Measurements from ENCODE around the gene RAD9B. TPM values are rescaled to one million over a fixed set of nuclear protein-coding genes. Genes with fewer than 3 reads are reported as not detected.

RAD9B gene
- total RNA-seq, 2 experiments from 2014 or later, result 1.7 to 1.9 TPM

DNA sequence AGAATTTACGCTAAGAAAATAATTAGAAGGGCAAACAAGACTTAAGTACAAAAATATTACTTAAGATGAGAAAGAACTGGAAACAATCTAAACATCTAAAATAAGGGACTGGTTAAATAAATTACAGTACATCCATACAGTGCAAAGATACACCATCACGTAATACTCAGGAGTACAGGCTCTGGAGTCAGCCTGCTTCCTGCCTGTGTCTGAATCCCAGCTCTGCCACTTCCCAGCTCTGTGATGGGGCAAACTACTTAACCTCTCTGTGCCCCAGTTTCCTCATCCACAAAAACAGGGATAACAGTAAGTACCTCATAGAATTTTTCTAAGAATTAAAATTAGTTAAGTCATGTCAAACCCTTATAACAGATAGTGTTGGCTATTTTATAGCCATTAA lies 45.0 kb downstream of the RAD9B start:
- Mint-ChIP-seq H3K9me3 (no peaks in the 10 kb centered on the region), H3K27me3 (no peaks in the 10 kb centered on the region)
- POLR2A ChIA-PET, result no interaction called here

DNA sequence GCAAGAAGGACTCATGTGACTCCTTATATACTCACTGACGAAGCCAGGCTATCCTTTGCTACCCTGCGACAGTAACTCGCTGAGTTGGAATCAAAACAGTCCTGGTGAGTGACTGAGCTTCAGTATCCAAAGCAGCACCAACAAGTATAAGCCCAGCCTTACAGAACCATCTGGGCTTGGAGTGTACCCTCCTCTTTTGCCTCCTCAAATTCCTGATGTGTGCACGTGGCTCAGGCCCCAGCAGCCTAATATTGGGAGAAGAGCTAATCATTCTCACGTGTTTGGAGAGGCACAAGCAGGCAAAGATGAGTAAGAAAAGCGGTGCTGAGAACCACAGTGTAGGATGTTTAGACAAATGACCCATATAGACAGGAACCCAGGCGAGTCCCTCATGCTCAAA lies 46.5 kb downstream of the RAD9B start:
- intact Hi-C loops (cut with micrococcal nuclease), result no loop called here
- H3K4me1 Mint-ChIP-seq (ENCODE audit: low read depth), result peaks cover 49% of the 10 kb centered on the region
- no peak for TF ChIP-seq CTCF (IDR thresholded peaks at IDR 0.05)
- ChIA-PET CTCF (interaction anchor here (0.9 to 8.5 kb wide), 6 partner anchors 12 to 99 kb away, joined by 3 to 171 read pairs (median 4); partner anchors contain the start of gene ARPC3), POLR2A (interaction anchor here (0.9 to 1.5 kb wide), 3 partner anchors 30 to 53 kb away, joined by 4 to 5 read pairs (median 4); no protein-coding TSS in a partner anchor)
- DNase-seq (no peak), ATAC-seq (no peak)
- no peak overlapping the region for H3K4me3 Mint-ChIP-seq
- H3K36me3 Mint-ChIP-seq (ENCODE audit: low read depth), result peaks cover 36% of the 10 kb centered on the region
- H3K27me3 Mint-ChIP-seq, result no peaks in the 10 kb centered on the region
- peak overlapping the region; percentile 50 for H3K27ac Mint-ChIP-seq
- no peaks in the 10 kb centered on the region for H3K9me3 Mint-ChIP-seq

More for the DNA sequence above, 45.0 kb downstream of the RAD9B start:
- ATAC-seq (no peak), DNase-seq (no peak)
- Mint-ChIP-seq H3K36me3 (ENCODE audit: low read depth) (peaks cover 49% of the 10 kb centered on the region), H3K4me1 (ENCODE audit: low read depth) (peaks cover 58% of the 10 kb centered on the region), H3K27ac (no peak overlapping the region), H3K4me3 (no peak overlapping the region)
- CTCF ChIA-PET, result interaction anchor here (0.8 to 8.5 kb wide), 2 partner anchors 54 kb away, joined by 3 to 171 read pairs; no protein-coding TSS in a partner anchor
- no peak for TF ChIP-seq CTCF (IDR thresholded peaks at IDR 0.05)
- intact Hi-C loops (cut with micrococcal nuclease), result no loop called here

- H3K36me3 Mint-ChIP-seq (ENCODE audit: low read depth), result peaks cover 34% of the 10 kb centered on the region
- no peaks in the 10 kb centered on the region for H3K9me3 Mint-ChIP-seq
- intact Hi-C loops (cut with micrococcal nuclease), result loop anchor here (5.0 kb wide), 1 partner anchor 53 kb away; no protein-coding TSS in a partner anchor
- peaks cover 48% of the 10 kb centered on the region for H3K4me1 Mint-ChIP-seq (ENCODE audit: low read depth)
- ChIA-PET CTCF (interaction anchor here (1.0 to 8.5 kb wide), 4 partner anchors 13 to 100 kb away, joined by 3 to 171 read pairs (median 4); partner anchors contain the start of gene ARPC3), POLR2A (interaction anchor here (0.6 to 1.5 kb wide), 3 partner anchors 29 to 119 kb away, joined by 3 to 5 read pairs (median 4); no protein-coding TSS in a partner anchor)
- ATAC-seq, result no peak
- H3K4me3 Mint-ChIP-seq, result no peak overlapping the region
- H3K27ac Mint-ChIP-seq, result peak overlapping the region; percentile 47
- no peak for DNase-seq
- no peak for TF ChIP-seq CTCF (IDR thresholded peaks at IDR 0.05)
- H3K27me3 Mint-ChIP-seq, result no peaks in the 10 kb centered on the region
These were observed 47.6 kb downstream of the RAD9B start for GRCh38 chr12:110549716-110550115.

GRCh38 chr12:110550981-110551380 lies 48.9 kb downstream of the RAD9B start:
- Mint-ChIP-seq H3K27ac (no peak overlapping the region), H3K27me3 (no peaks in the 10 kb centered on the region), H3K4me1 (ENCODE audit: low read depth) (peaks cover 57% of the 10 kb centered on the region), H3K36me3 (ENCODE audit: low read depth) (peaks cover 22% of the 10 kb centered on the region), H3K4me3 (no peak overlapping the region), H3K9me3 (no peaks in the 10 kb centered on the region)
- ATAC-seq (no peak), DNase-seq (no peak)
- ChIA-PET CTCF (interaction anchor here (1.1 to 8.5 kb wide), 12 partner anchors 11 to 119 kb away, joined by 3 to 171 read pairs (median 10); no protein-coding TSS in a partner anchor), POLR2A (interaction anchor here (0.6 kb wide), 1 partner anchor 40 kb away, joined by 3 read pairs; no protein-coding TSS in a partner anchor)
- intact Hi-C loops (cut with micrococcal nuclease), result loop anchor here (5.0 kb wide), 1 partner anchor 51 kb away; no protein-coding TSS in a partner anchor
- no peak for TF ChIP-seq CTCF (IDR thresholded peaks at IDR 0.05)

Other genes with a start within 250 kb of the RAD9B start
- 100 to 1,000 TPM; 107 to 111 TPM for gene ATP2A2, start 221.1 kb upstream of the RAD9B start, total RNA-seq
- 10 to 100 TPM; 44.9 to 52.9 TPM for gene ANAPC7, start 98.6 kb upstream of the RAD9B start, total RNA-seq
- 100 to 1,000 TPM; 229 to 240 TPM for gene ARPC3, start 52.0 kb upstream of the RAD9B start, total RNA-seq
- 10 to 100 TPM; 69.1 TPM for gene GPN3, start 34.1 kb upstream of the RAD9B start, total RNA-seq
- 10 to 100 TPM; 77.1 to 77.3 TPM for gene FAM216A, start 33.5 kb upstream of the RAD9B start, total RNA-seq
- 10 to 100 TPM; 71.7 to 76.4 TPM for gene VPS29, start 220 bp upstream of the RAD9B start, total RNA-seq
- 10 to 100 TPM; 43.1 to 44.5 TPM for gene PPTC7, start 81.0 kb downstream of the RAD9B start, total RNA-seq
- gene TCTN1, start 111.8 kb downstream of the RAD9B start, total RNA-seq, result 1 to 10 TPM; 7.9 to 8.6 TPM
- 10 to 100 TPM; 23.0 to 24.2 TPM for gene HVCN1, start 186.8 kb downstream of the RAD9B start, total RNA-seq
- gene PPP1CC, start 240.6 kb downstream of the RAD9B start, total RNA-seq, result 100 to 1,000 TPM; 242 to 244 TPM

Data from activated CD8-positive, alpha-beta T cell treated with anti-CD3 and anti-CD28 coated beads for 36 hours (primary cell).